H54 (cell line): ENCODE data around the gene THSD4.

ENCODE experiments used
- DNase-seq: peaks from one replicate; pipeline ENCODE4 v3.0.0; 2011; ENCODE audit warnings: low spot score, mixed read lengths; ENCODE audit not compliant: insufficient read length
- FAIRE-seq: peaks from 3 replicates; lab custom pipeline; 2011; peaks lifted over from hg19 to GRCh38; lab: Jason Lieb, UNC
- POLR2A ChIP-seq: IDR thresholded peaks from 2 replicates; pipeline ENCODE4 v1.6.1; 2011; ENCODE audit warnings: low read depth, mild to moderate bottlenecking, low read length

THSD4 gene

DNA sequence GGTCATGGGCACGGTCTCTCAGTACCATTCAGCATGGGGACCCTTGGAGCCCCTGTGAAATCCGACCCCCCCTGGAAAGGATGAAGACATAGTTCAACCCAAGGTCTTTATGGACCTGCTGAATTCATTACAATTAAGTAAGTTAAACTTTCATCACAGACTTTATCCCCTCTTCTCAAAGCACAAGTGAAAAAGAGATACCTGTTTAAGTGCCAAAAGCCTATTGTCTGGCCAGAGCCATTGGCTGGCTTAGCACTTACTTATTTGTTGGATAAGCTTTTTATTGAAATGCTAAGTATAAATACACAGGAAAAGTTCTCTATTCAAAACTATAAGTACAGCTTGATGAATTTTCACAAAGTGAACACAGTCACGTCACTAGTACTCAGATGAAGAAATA, 566.7 kb downstream of the THSD4 start:
- no peak for TF ChIP-seq POLR2A
- DNase-seq, result no peak
- FAIRE-seq, result no peak

- DNase-seq (no peak), FAIRE-seq (no peak)
Measured at GRCh38 chr15:71683411-71684274, 568.4 kb downstream of the THSD4 start.

DNA sequence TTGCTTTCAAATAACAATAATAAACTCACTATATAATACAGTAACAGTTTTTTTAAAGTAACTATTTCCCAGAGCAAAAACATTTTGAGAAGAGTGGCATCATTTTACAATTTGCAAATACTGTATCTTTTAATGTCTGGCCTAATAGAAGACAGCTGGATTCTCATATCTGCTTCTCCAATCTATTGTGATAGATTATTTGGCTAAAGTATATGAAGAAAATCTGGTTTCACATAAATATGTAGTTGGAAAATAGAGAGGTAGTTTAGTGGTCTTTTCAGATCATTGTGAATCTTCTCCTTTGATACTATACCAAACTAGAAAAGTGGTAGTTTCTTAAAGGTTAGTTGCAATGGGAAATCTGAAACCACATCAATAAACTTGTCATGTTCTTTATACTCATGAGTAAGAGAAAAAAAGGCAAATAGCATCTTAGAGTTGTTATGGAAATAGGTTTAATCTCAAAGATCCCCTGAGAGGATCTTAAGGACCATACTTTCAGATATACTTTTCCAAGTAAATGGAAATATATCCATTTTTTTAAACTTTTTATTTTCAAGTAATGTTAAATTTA, 570.2 kb downstream of the THSD4 start:
- no peak for DNase-seq
- TF ChIP-seq POLR2A, result no peak
- no peak for FAIRE-seq

More at GRCh38 chr15:71683411-71684274, 568.4 kb downstream of the THSD4 start:
- no peak for TF ChIP-seq POLR2A

DNA sequence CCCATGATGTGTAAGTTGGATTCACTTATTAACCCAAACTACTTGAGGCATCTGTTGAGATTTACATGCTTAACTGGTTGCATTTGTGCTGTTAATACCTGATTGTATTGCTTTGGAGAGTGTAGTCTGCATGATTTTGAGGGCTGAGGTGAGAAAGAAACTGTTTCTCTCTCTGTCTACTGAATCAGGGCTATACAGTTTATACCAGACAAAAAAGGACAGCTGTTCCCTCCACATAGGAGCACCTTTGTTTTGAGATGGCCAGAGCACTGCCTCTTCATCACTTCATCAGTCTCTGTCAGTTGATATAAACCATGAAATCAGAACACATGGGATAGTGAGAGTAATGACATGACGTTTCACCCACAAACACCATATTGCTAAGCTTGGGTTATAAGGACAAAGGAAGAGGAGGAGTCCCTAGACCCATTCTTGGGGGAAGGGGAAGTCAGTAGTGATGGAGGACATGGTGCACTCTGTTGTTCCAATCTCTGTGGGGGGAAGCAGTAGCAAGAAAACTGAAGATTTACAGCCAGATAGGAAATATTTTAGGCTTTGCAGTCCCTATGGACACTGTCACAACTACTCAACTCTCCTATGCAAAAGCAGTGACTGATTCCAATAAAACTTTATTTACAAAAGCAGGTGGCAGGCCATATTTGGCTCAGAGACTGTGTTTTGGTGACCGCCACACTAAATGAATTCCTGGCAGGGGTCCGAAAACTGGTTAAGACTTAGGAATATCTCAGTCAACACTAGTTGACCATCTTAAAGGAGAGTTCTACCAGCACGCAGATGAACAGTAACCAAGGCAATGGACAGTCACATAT, 571.2 kb downstream of the THSD4 start:
- no peak for DNase-seq
- TF ChIP-seq POLR2A, result no peak
- FAIRE-seq, result no peak

- DNase-seq, result no peak
- no peak for FAIRE-seq
- no peak for TF ChIP-seq POLR2A
Measured at GRCh38 chr15:71687902-71688508, 572.7 kb downstream of the THSD4 start.

DNA sequence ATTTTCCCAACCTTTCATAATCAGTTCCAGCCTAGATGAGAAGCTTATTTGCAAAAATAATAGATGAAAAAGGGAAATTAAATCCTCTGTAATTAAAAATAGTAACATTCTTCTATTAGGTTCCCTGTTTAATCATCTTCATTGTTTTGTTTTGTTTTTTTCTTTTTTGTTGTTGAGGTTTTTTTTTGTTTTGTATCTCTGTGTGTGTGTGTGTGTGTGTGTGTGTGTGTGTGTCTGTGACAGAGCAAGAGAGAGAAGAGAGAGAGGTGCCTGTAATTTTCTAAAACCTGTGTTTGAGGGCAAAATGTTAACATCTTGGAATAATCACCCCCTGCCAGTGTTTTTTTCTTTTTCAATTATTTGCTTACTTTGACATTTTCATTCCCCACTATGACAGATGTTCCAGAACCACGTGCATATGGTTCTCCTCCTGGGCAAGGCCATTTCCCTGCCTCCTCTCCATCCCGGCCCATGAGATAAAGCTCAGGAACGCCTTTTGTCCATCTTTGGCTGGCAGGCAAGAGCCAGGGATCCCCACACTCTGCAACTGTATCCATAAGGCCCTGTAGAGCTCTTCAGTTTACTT, 573.3 kb downstream of the THSD4 start:
- no peak for TF ChIP-seq POLR2A
- DNase-seq, result no peak
- no peak for FAIRE-seq

GRCh38 chr15:71691081-71691457, 575.8 kb downstream of the THSD4 start:
- FAIRE-seq, result no peak
- no peak for DNase-seq
- no peak for TF ChIP-seq POLR2A

- no peak for DNase-seq
- no peak for TF ChIP-seq POLR2A
- no peak for FAIRE-seq
Measured at GRCh38 chr15:71691458-71692417, 576.5 kb downstream of the THSD4 start.

GRCh38 chr15:71697236-71697635, 582.0 kb downstream of the THSD4 start:
- TF ChIP-seq POLR2A, result no peak
- FAIRE-seq (no peak), DNase-seq (no peak)

DNA sequence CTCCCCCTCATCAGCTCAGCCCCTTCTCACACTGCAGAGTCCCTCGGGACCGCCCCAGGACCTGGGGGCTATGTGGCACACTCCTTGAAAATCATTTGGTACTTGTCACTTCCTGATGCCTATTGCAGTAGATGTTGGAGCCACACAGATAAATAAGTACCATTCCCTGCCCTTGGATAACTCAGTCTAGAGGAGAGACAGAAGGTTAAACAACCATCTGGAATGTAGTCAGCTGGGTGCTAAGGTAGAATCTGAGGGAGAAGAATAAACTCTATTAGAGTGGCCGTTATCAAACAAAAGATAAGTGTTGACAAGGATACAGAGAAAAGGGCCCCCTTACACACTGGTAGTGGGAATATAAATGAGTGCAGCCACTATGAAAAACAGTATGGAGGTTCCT, 582.8 kb downstream of the THSD4 start:
- no peak for TF ChIP-seq POLR2A
- FAIRE-seq (no peak), DNase-seq (no peak)

- no peak for DNase-seq
- TF ChIP-seq POLR2A, result no peak
- no peak for FAIRE-seq
Measured at GRCh38 chr15:71698742-71699141, 583.5 kb downstream of the THSD4 start.

- no peak for TF ChIP-seq POLR2A
- DNase-seq, result no peak
Measured at GRCh38 chr15:71699977-71700376, 584.7 kb downstream of the THSD4 start.

More at GRCh38 chr15:71699977-71700376, 584.7 kb downstream of the THSD4 start:
- FAIRE-seq, result no peak
